ENCODE data around the gene DPPA2.

- no peak for TF ChIP-seq CTCF (IDR thresholded peaks at IDR 0.05)
- TF ChIP-seq POLR2A (IDR thresholded peaks at IDR 0.05): no peak
Measured at GRCh38 chr3:109355625-109356441, 39.5 kb upstream of the DPPA2 start.
